ENCODE results near the gene CPO.

GRCh38 chr2:206983161-206983859, 44.0 kb downstream of the CPO start:
- TF ChIP-seq CTCF (conservative IDR thresholded peaks at IDR 0.05 in 1 of 2, IDR thresholded peaks at IDR 0.05 in 1 of 2; ENCODE audit: extremely low read depth in 1 of 2, insufficient read depth in 1 of 2, low read depth in 1 of 2, low read length in 2 of 2), result no peak
- no peak for TF ChIP-seq EZH2 (IDR thresholded peaks at IDR 0.05; ENCODE audit: borderline replicate concordance, low read length)

Data from mammary epithelial cell (primary cell).